Heart left ventricle (tissue), 13 donors: ENCODE measurements around the gene ATXN7L1.

ENCODE experiments used
- CTCF ChIP-seq, 12 donors: fragments of 200-600 bp; sonication (generic) in 4 of 12; IDR thresholded peaks; one replicate each; pipeline versions ENCODE4 v1.5.0 to v1.8.0; 2018 to 2022; ENCODE audit warnings: antibody characterized with exemption in 12 of 12, mild to moderate bottlenecking in 5 of 12
- POLR2A ChIP-seq, 2 donors: fragments of 450-650 bp; IDR thresholded peaks; one replicate each; pipeline ENCODE4 v1.6.1; 2017; ENCODE audit warnings: antibody characterized with exemption in 2 of 2, mild to moderate bottlenecking in 2 of 2, moderate library complexity in 2 of 2
- donor health status: ischemic (EF 13 %, LVEDD 7.1; RV severe dilation, severe dysfunction).
- donor health status: DM: no; HTN: yes; CAD: no.
- donor health status: DM: no; HTN: no; CAD: no.
- donor health status: ischemic (EF 25% LVEDD 6.9; RV normal size, moderate dysfunction).
- donor health status: ischemic (EF 25% LVEDD 5.7; RV mildly dilated, moderate dysfunction).
- donor health status: ischemic (EF 35%, LVEDD 5.7; RV mildly dilated, moderate dysfunction).
- donor health status: nonischemic (EF 11% LVEDD 7.7; RV severe dilation, severe dysfunction).
- donor health status: DM: yes; HTN: yes; CAD: no.
- donor health status: PGD.
- donor health status: ischemic (EF 29% LVEDD 5.4; RV normal size, mild dysfunction).
- donor health status: nonischemic (EF 23%, LVEDD 6.1; RV moderate dilation, normal function).

GRCh38 chr7:105617280-105618015 lies 259.0 kb downstream of the ATXN7L1 start:
- TF ChIP-seq POLR2A (IDR thresholded peaks at IDR 0.05) (no peak), CTCF (IDR thresholded peaks at IDR 0.05) (no peak)
